HCT116 (cell line): Measurements from ENCODE around the gene FRMD4A. TPM values are rescaled to one million over a fixed set of nuclear protein-coding genes. Genes with fewer than 3 reads are reported as not detected.
"Not testable (repeated sequence)": the region's sequence is repeated elsewhere in the genome, so short reads cannot be mapped to it uniquely, and the experiment has no call there.

Experiments used
- ATAC-seq: fragments of 200-7000 bp; cut with Tn5 transposase; 2 replicates; pipeline ENCODE4 v1.9.1; 2020; ENCODE audit warnings: mild to moderate bottlenecking, moderate library complexity
- BruUV-seq: library from RNA; stranded (reverse); fragments of 400-500 nt; replicated peaks from 2 replicates; lab custom pipeline; 2021; lab: Mats Ljungman, UMichigan
- CTCF ChIA-PET: fragments of 300-600 bp; sonication (Branson Sonifier 250); formaldehyde crosslinking; loops from one replicate; lab custom pipeline; 2021; ENCODE audit warnings: antibody characterized with exemption; lab: Charles Lee
- POLR2A ChIA-PET: fragments of 300-600, 350-600 bp; sonication (Branson Sonifier 250); formaldehyde crosslinking; loops from one replicate; lab custom pipeline; 2021; ENCODE audit warnings: antibody characterized with exemption; lab: Charles Lee
- RAD21 ChIA-PET, 2 experiments: fragments of 300-600 bp; sonication (Branson Sonifier 250); formaldehyde crosslinking; loops; one replicate each; lab custom pipeline; 2023; ENCODE audit warnings: low total read pairs in 2 of 2; ENCODE audit not compliant: uncharacterized antibody in 2 of 2, unreplicated experiment in 2 of 2, low non-redundant PET in 1 of 2; lab: Charles Lee
- DNase-seq: peaks from one replicate; pipeline ENCODE4 v3.0.0-alpha.2; 2010; ENCODE audit warnings: low read depth, low spot score
- H2AFZ ChIP-seq: fragments of 200-600 bp; shearing (Covaris generic), sonication (generic); 2 replicates; pipeline ENCODE4 v1.6.1; 2017; ENCODE audit warnings: low read depth, mixed run types, mixed read lengths, antibody characterized with exemption, low read length; ENCODE audit not compliant: poor library complexity, severe bottlenecking
- H3K27ac ChIP-seq: 2 replicates; pipeline ENCODE4 v1.5.1; 2012; ENCODE audit warnings: low read depth, low read length
- H3K27me3 ChIP-seq: fragments of 200-600 bp; sonication (generic); 2 replicates; pipeline ENCODE4 v1.6.1; 2016; ENCODE audit warnings: mixed run types, low read length, mixed read lengths; ENCODE audit not compliant: insufficient read depth
- H3K36me3 ChIP-seq, 2 experiments: fragments of 200-500 bp in 1 of 2; fragments of 200-600 bp in 1 of 2; sonication (Bioruptor generic) in 1 of 2; sonication (generic) in 1 of 2; 2 replicates each; pipeline versions ENCODE4 v1.5.1 to v1.6.1; 2014 to 2016; ENCODE audit warnings: low read length in 2 of 2, inconsistent platforms in 1 of 2, mixed read lengths in 1 of 2, mixed run types in 1 of 2; ENCODE audit not compliant: insufficient read depth in 2 of 2, control insufficient read depth in 1 of 2
- H3K4me1 ChIP-seq, 2 experiments: fragments of 200-600 bp in 1 of 2; sonication (generic) in 1 of 2; 2 replicates each; pipeline versions ENCODE4 v1.5.1 to v1.6.1; 2012 to 2017; ENCODE audit warnings: low read length in 2 of 2, inconsistent platforms in 1 of 2, mild to moderate bottlenecking in 1 of 2, mixed read lengths in 1 of 2, mixed run types in 1 of 2, moderate library complexity in 1 of 2; ENCODE audit not compliant: insufficient read depth in 2 of 2, control insufficient read depth in 1 of 2
- H3K4me2 ChIP-seq: fragments of 200-600 bp; sonication (generic); 2 replicates; pipeline ENCODE4 v1.6.1; 2017; ENCODE audit warnings: mixed run types, low read length, mixed read lengths
- H3K4me3 ChIP-seq, 2 experiments: fragments of 200-600 bp in 1 of 2; sonication (generic) in 1 of 2; replicated peaks in 1 of 2; 2 replicates each; pipeline ENCODE4 v1.5.1; 2011 to 2016; ENCODE audit warnings: low read length in 2 of 2, control low read depth in 1 of 2, low read depth in 1 of 2, mild to moderate bottlenecking in 1 of 2, mixed read lengths in 1 of 2, mixed run types in 1 of 2
- H3K79me2 ChIP-seq: fragments of 200-600 bp; sonication (generic); 2 replicates; pipeline ENCODE4 v1.6.1; 2017; ENCODE audit warnings: mild to moderate bottlenecking, mixed run types, low read length, moderate library complexity, mixed read lengths; ENCODE audit not compliant: insufficient read depth
- H3K9ac ChIP-seq: fragments of 200-600 bp; sonication (generic); 2 replicates; pipeline ENCODE4 v1.6.1; 2016; ENCODE audit warnings: low read length, mixed read lengths
- H3K9me2 ChIP-seq: fragments of 200-600 bp; sonication (generic), shearing (Covaris generic); 2 replicates; pipeline ENCODE4 v1.6.1; 2017; ENCODE audit warnings: mixed run types, mild to moderate bottlenecking, moderate library complexity; ENCODE audit not compliant: insufficient read depth
- H3K9me3 ChIP-seq, 2 experiments: fragments of 200-500 bp in 1 of 2; fragments of 200-600 bp in 1 of 2; sonication (Bioruptor generic) in 1 of 2; sonication (generic) in 1 of 2; 2 replicates each; pipeline ENCODE4 v1.6.1; 2014 to 2017; ENCODE audit warnings: low read length in 2 of 2, mixed read lengths in 2 of 2, inconsistent platforms in 1 of 2, low read depth in 1 of 2, mild to moderate bottlenecking in 1 of 2, mixed run types in 1 of 2, moderate library complexity in 1 of 2; ENCODE audit not compliant: control insufficient read depth in 1 of 2, insufficient read depth in 1 of 2
- H4K20me1 ChIP-seq: fragments of 200-600 bp; sonication (generic), shearing (Covaris generic); 2 replicates; pipeline ENCODE4 v1.6.1; 2017; ENCODE audit warnings: mixed run types, mild to moderate bottlenecking, moderate library complexity; ENCODE audit not compliant: insufficient read depth
- EGR1 ChIP-seq: IDR thresholded peaks from 2 replicates; pipeline ENCODE4 v1.6.1; 2012; ENCODE audit warnings: low read depth
- EZH2 ChIP-seq: fragments of 200-600 bp; sonication (generic); IDR thresholded peaks from 2 replicates; pipeline ENCODE4 v1.6.1; 2017; ENCODE audit warnings: antibody characterized with exemption, mixed run types
- FOSL1 ChIP-seq: IDR thresholded peaks from 2 replicates; pipeline ENCODE4 v1.6.1; 2012; ENCODE audit warnings: low read depth
- POLR2AphosphoS5 ChIP-seq: IDR thresholded peaks from 2 replicates; pipeline ENCODE4 v1.6.1; 2011; ENCODE audit warnings: mild to moderate bottlenecking, low read depth, low read length, moderate library complexity
- SP1 ChIP-seq: IDR thresholded peaks from 2 replicates; pipeline ENCODE4 v1.6.1; 2012; ENCODE audit warnings: low read depth
- SRF ChIP-seq: IDR thresholded peaks from 2 replicates; pipeline ENCODE4 v1.6.1; 2012; ENCODE audit warnings: low read depth
- TCF7L2 ChIP-seq: IDR thresholded peaks from 2 replicates; pipeline ENCODE4 v1.7.0; 2011; ENCODE audit warnings: borderline replicate concordance, inconsistent platforms; ENCODE audit not compliant: insufficient read depth, insufficient read length; ENCODE audit errors: extremely low read depth
- intact Hi-C: fragments of 100-400 bp; cut with micrococcal nuclease; formaldehyde crosslinking; loops from 2 replicates; pipeline ENCODE4 v1.10.0; 2022
- total RNA-seq: library from RNA; stranded (reverse); gene quantifications from one replicate; pipeline ENCODE4 v1.2.1, GENCODE V29; 2021; ENCODE audit not compliant: unreplicated experiment
- TF ChIP-seq, protein P1 (sequence below), 3 experiments: fragments of 200-600 bp in 1 of 3; sonication (generic) in 1 of 3; IDR thresholded peaks in 2 of 3; conservative IDR thresholded peaks in 1 of 3; 2 replicates each; pipeline ENCODE4 v1.5.1; 2012 to 2017; ENCODE audit warnings: low read depth in 2 of 3, low read length in 2 of 3, antibody characterized with exemption in 1 of 3, borderline replicate concordance in 1 of 3, control low read depth in 1 of 3, mild to moderate bottlenecking in 1 of 3, mixed read lengths in 1 of 3, mixed run types in 1 of 3, moderate library complexity in 1 of 3; ENCODE audit not compliant: insufficient read depth in 1 of 3

FRMD4A gene
- total RNA-seq, 1 experiment from 2014 or later: 0.20 TPM

DNA sequence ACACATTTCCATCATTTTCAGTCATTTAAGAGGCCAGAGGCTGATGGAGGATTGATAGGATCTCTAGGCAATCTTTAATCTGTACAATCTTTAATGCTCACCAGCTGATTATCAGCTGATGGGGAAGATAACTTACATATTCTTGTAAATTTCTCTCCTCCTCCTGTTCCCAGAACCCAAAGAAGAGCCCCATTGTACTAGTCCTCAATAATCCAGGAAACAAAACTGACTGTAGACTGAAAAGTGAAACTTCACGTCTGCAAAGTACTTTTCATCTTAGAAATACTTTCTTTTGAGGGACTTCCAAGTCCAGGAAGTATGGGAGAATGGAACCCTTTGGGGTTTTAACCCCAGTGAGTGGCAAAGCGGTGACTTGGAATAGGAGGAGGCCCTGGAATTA lies 283.3 kb downstream of the FRMD4A start:
- H3K9me2 ChIP-seq: no peaks in the 10 kb centered on the region
- H3K79me2 ChIP-seq: no peaks in the 10 kb centered on the region
- no peaks in the 10 kb centered on the region for H3K36me3 ChIP-seq
- ChIA-PET POLR2A (no interaction called here), RAD21 (no interaction called here), CTCF (no interaction called here)
- H3K27me3 ChIP-seq: peaks cover 9% of the 10 kb centered on the region; the same call in 1 of the 2 replicates
- no peak overlapping the region for H3K27ac ChIP-seq
- H3K9me3 ChIP-seq: no peaks in the 10 kb centered on the region
- no peaks in the 10 kb centered on the region for H4K20me1 ChIP-seq
- no peak overlapping the region for H2AFZ ChIP-seq
- ATAC-seq: no peak
- BruUV-seq: no TSS peak
- no peaks in the 10 kb centered on the region for H3K4me1 ChIP-seq
- H3K4me3 ChIP-seq: no peak overlapping the region
- intact Hi-C loops: no loop called here
- no peak for DNase-seq
- H3K4me2 ChIP-seq: no peak overlapping the region
- TF ChIP-seq POLR2AphosphoS5 (no peak), FOSL1 (no peak), SRF (no peak), EGR1 (no peak), EZH2 (no peak), TCF7L2 (no peak), SP1 (no peak)
- TF ChIP-seq, protein P1, sequence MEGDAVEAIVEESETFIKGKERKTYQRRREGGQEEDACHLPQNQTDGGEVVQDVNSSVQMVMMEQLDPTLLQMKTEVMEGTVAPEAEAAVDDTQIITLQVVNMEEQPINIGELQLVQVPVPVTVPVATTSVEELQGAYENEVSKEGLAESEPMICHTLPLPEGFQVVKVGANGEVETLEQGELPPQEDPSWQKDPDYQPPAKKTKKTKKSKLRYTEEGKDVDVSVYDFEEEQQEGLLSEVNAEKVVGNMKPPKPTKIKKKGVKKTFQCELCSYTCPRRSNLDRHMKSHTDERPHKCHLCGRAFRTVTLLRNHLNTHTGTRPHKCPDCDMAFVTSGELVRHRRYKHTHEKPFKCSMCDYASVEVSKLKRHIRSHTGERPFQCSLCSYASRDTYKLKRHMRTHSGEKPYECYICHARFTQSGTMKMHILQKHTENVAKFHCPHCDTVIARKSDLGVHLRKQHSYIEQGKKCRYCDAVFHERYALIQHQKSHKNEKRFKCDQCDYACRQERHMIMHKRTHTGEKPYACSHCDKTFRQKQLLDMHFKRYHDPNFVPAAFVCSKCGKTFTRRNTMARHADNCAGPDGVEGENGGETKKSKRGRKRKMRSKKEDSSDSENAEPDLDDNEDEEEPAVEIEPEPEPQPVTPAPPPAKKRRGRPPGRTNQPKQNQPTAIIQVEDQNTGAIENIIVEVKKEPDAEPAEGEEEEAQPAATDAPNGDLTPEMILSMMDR (IDR thresholded peaks at IDR 0.05 in 2 of 3, conservative IDR thresholded peaks at IDR 0.05 in 1 of 3; ENCODE audit: borderline replicate concordance in 1 of 3, insufficient read depth in 1 of 3, low read depth in 2 of 3, low read length in 2 of 3): no peak
- H3K9ac ChIP-seq: no peak overlapping the region

DNA sequence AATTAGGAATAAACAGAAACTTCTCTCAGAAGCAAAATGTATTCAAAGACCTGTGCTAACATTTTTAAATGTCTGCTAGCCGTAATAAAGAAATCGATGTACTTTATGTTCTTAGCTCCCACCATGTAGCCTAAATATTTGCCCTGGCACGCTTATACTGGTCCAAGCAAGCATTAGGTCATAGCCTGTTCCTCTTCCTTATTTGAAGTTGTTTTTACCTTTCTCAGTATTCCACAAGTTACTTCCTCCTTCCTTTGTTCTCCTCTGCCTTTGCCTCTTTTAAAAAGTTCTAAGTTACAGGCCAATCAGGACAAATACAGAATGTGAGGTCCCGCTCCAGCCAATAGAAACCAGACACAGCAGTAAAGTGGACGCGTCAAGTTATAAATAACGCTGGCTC lies 288.7 kb downstream of the FRMD4A start:
- POLR2A ChIA-PET, H3K9ac ChIP-seq, BruUV-seq, H3K9me3 ChIP-seq, H3K79me2 ChIP-seq, H3K36me3 ChIP-seq, H3K4me2 ChIP-seq, ATAC-seq, H3K9me2 ChIP-seq, H3K4me1 ChIP-seq, H4K20me1 ChIP-seq, intact Hi-C loops, H3K27ac ChIP-seq, H3K4me3 ChIP-seq, H2AFZ ChIP-seq, DNase-seq, RAD21 ChIA-PET: not testable (repeated sequence)
- H3K27me3 ChIP-seq: peaks cover 13% of the 10 kb centered on the region; the same call in 1 of the 2 replicates
- CTCF ChIA-PET: interaction anchor here (1.5 kb wide), 1 partner anchor 9 kb away, joined by 6 read pairs; no protein-coding TSS in a partner anchor
